GM12891 (cell line): Measurements from ENCODE around the gene APLP1.

Source experiments
- POLR2A ChIP-seq: IDR thresholded peaks from 2 replicates; pipeline ENCODE4 v1.6.1; 2011; ENCODE audit warnings: low read depth, low read length, control low read depth
- POLR2AphosphoS5 ChIP-seq: IDR thresholded peaks from 2 replicates; pipeline ENCODE4 v1.6.1; 2011; ENCODE audit warnings: low read depth, low read length, control low read depth
- TAF1 ChIP-seq: IDR thresholded peaks from 2 replicates; pipeline ENCODE4 v1.6.1; 2011; ENCODE audit warnings: low read depth, low read length, control low read depth

GRCh38 chr19:35921012-35921411, 52.6 kb downstream of the APLP1 start:
- TF ChIP-seq POLR2AphosphoS5 (no peak), POLR2A (no peak), TAF1 (no peak)
